BJ (cell line): ENCODE results near the gene LEFTY1. TPM values are rescaled to one million over a fixed set of nuclear protein-coding genes. Genes with fewer than 3 reads are reported as not detected.

Source experiments
- CTCF ChIA-PET: fragments of 350-600 bp; formaldehyde crosslinking; extraction: SDS; loops from one replicate; lab custom pipeline; 2021; ENCODE audit warnings: antibody characterized with exemption, inconsistent platforms; lab: Yijun Ruan, JAX
- POLR2A ChIA-PET: fragments of 300-600 bp; sonication (Branson Sonifier 250); formaldehyde crosslinking; extraction: SDS; loops from one replicate; lab custom pipeline; 2021; ENCODE audit warnings: antibody characterized with exemption; lab: Charles Lee
- DNase-seq: peaks from one replicate; pipeline ENCODE4 v3.0.0-alpha.2; 2011; ENCODE audit warnings: low read depth
- H3K27me3 ChIP-seq: 2 replicates; pipeline ENCODE4 v1.6.0; 2011; ENCODE audit warnings: low read length; ENCODE audit not compliant: control insufficient read depth, insufficient read depth
- H3K36me3 ChIP-seq: 2 replicates; pipeline ENCODE4 v1.5.1; 2011; ENCODE audit warnings: low read length; ENCODE audit not compliant: control insufficient read depth, insufficient read depth
- H3K4me3 ChIP-seq: 2 replicates; pipeline ENCODE4 v1.5.1; 2011; ENCODE audit warnings: low read depth, mild to moderate bottlenecking, control low read depth, low read length
- polyA plus RNA-seq: library from polyadenylated mRNA; depleted of rRNA; stranded (reverse); fragments of >200 nt; gene quantifications from 2 replicates; pipeline ENCODE4 v1.2.3, GENCODE V29; 2011
- TF ChIP-seq, protein P1 (sequence below): IDR thresholded peaks from 2 replicates; pipeline ENCODE4 v1.5.1; 2011; ENCODE audit warnings: low read depth, mild to moderate bottlenecking, control low read depth, inconsistent platforms, low read length, moderate library complexity; ENCODE audit not compliant: insufficient read depth

The LEFTY1 gene
- polyA plus RNA-seq, 1 experiment: 0.10 TPM

DNA sequence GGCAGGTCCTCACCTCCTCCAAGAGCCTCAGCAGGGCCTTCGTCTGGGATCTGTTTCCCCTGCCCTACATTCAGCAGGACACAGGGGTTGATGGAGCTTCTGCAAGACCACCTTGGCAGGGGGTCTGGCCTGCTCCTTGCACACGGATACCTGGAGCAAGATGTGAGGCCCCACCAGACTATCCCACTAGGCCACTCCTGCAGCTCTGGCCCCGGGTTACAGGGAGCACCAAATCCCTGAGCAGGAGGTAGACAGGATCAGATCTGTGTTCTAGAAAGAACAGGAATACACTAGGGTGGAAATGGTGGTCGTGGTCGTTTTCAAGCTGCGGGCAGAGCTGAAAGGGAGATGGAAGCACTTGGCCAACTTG, 45.5 kb downstream of the LEFTY1 start:
- TF ChIP-seq, protein P1, sequence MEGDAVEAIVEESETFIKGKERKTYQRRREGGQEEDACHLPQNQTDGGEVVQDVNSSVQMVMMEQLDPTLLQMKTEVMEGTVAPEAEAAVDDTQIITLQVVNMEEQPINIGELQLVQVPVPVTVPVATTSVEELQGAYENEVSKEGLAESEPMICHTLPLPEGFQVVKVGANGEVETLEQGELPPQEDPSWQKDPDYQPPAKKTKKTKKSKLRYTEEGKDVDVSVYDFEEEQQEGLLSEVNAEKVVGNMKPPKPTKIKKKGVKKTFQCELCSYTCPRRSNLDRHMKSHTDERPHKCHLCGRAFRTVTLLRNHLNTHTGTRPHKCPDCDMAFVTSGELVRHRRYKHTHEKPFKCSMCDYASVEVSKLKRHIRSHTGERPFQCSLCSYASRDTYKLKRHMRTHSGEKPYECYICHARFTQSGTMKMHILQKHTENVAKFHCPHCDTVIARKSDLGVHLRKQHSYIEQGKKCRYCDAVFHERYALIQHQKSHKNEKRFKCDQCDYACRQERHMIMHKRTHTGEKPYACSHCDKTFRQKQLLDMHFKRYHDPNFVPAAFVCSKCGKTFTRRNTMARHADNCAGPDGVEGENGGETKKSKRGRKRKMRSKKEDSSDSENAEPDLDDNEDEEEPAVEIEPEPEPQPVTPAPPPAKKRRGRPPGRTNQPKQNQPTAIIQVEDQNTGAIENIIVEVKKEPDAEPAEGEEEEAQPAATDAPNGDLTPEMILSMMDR: no peak
- ChIA-PET CTCF (interaction anchor here (0.8 to 5.8 kb wide), 2 partner anchors 362 to 367 kb away, joined by 3 to 57 read pairs; no protein-coding TSS in a partner anchor), POLR2A (no interaction called here)
- no peak for DNase-seq
- Histone ChIP-seq H3K36me3 (peaks cover 22% of the 10 kb centered on the region), H3K27me3 (no peaks in the 10 kb centered on the region), H3K4me3 (no peak overlapping the region)

DNA sequence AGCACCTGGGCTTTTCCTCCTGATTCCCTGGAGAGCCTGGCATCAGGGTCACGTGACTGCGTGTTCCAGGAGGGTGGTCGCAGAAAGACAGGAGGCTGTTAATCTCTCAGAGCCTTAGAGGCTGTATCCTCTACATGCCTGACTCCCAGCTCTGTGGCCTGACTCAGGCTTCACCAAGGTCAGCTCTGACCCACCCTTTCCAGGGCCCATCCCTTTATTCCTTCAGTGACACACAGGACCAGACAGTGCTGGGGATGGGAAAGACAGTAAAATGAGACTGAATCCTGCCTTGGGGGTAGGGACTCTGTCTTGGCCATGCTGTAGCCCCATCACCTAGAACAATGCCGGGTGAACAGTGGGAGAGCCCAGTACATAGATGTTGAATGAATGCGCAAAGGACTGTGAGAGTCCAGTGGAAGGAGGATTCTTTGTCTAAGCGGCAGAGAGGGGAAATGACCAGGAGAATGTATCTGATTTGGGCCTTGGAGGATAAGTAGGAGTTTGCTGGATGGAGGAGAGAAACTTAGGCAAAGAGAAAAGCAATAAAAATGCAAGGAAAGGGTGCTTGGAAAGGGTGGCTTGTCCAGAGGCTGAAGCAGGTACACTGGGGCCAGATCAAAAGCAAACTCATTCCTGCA, 46.0 kb downstream of the LEFTY1 start:
- Histone ChIP-seq H3K4me3 (no peak overlapping the region), H3K36me3 (peaks cover 22% of the 10 kb centered on the region), H3K27me3 (no peaks in the 10 kb centered on the region)
- ChIA-PET POLR2A (no interaction called here), CTCF (interaction anchor here (0.8 to 5.8 kb wide), 3 partner anchors 70 to 367 kb away, joined by 3 to 57 read pairs (median 3); no protein-coding TSS in a partner anchor)
- TF ChIP-seq, protein P1: no peak
- DNase-seq: no peak

- Histone ChIP-seq H3K4me3 (no peak overlapping the region), H3K36me3 (peaks cover 20% of the 10 kb centered on the region), H3K27me3 (no peaks in the 10 kb centered on the region)
- DNase-seq: no peak
- ChIA-PET CTCF (interaction anchor here (1.2 to 5.8 kb wide), 3 partner anchors 70 to 366 kb away, joined by 3 to 57 read pairs (median 3); no protein-coding TSS in a partner anchor), POLR2A (no interaction called here)
- TF ChIP-seq, protein P1: no peak
Measured at GRCh38 chr1:225842074-225842473, 46.9 kb downstream of the LEFTY1 start.

- POLR2A ChIA-PET: no interaction called here
- no peak for DNase-seq
- Histone ChIP-seq H3K4me3 (no peak overlapping the region), H3K36me3 (peaks cover 12% of the 10 kb centered on the region), H3K27me3 (no peaks in the 10 kb centered on the region)
- CTCF ChIA-PET: interaction anchor here (0.7 to 1.9 kb wide), 5 partner anchors 13 to 366 kb away, joined by 3 to 8 read pairs (median 4); partner anchors contain the start of gene SRP9
- TF ChIP-seq, protein P1: no peak
Measured at GRCh38 chr1:225840713-225841112, 48.2 kb downstream of the LEFTY1 start.

- CTCF ChIA-PET: interaction anchor here (0.7 to 1.9 kb wide), 4 partner anchors 13 to 365 kb away, joined by 3 to 8 read pairs (median 4); partner anchors contain the start of gene SRP9
- TF ChIP-seq, protein P1: no peak
- DNase-seq: no peak
- no peaks in the 10 kb centered on the region for H3K27me3 ChIP-seq
- POLR2A ChIA-PET: no interaction called here
- H3K4me3 ChIP-seq: no peak overlapping the region
- H3K36me3 ChIP-seq: peaks cover 12% of the 10 kb centered on the region
Measured at GRCh38 chr1:225840223-225840610, 48.7 kb downstream of the LEFTY1 start.
